Right cardiac atrium (tissue), 5 donors: ENCODE results near the gene PRKCZ. TPM values are rescaled to one million over a fixed set of nuclear protein-coding genes. Genes with fewer than 3 reads are reported as not detected.
A peak's percentile ranks its signal among the peaks of the same experiment; 100 is the strongest.

ENCODE experiments used
- ATAC-seq, 2 donors: fragments of 200-7000 bp; cut with Tn5 transposase; one replicate each; pipeline versions ENCODE4 v1.8.0 to v1.9.1; 2020; ENCODE audit warnings: moderate library complexity in 2 of 2, mild to moderate bottlenecking in 1 of 2
- DNase-seq, 3 donors: peaks; one replicate each; pipeline ENCODE4 v3.0.0-alpha.2; 2020
- H3K27ac ChIP-seq: one replicate; pipeline ENCODE4 v1.5.1; 2013; ENCODE audit warnings: mild to moderate bottlenecking, low read length, control low read depth, moderate library complexity
- H3K27me3 ChIP-seq: one replicate; pipeline ENCODE4 v1.6.1; 2013; ENCODE audit not compliant: control insufficient read depth, insufficient read depth
- H3K4me1 ChIP-seq: one replicate; pipeline ENCODE4 v1.6.1; 2013; ENCODE audit warnings: low read length; ENCODE audit not compliant: control insufficient read depth, insufficient read depth
- H3K4me3 ChIP-seq: one replicate; pipeline ENCODE4 v1.5.1; 2013; ENCODE audit warnings: low read length, control low read depth
- H3K9me3 ChIP-seq: one replicate; pipeline ENCODE4 v1.6.1; 2013; ENCODE audit warnings: low read length; ENCODE audit not compliant: control insufficient read depth
- WGBS: extraction: QIAGEN DNeasy Blood & Tissue Kit; methylation state at CpG from one replicate; pipeline ENCODE4 v1.1.7; 2013; 5-methylcytosine and 5-hydroxymethylcytosine counted together
- intact Hi-C, 4 donors: fragments of 100-400 bp; cut with DNase I; formaldehyde crosslinking; loops; one replicate each; pipeline versions ENCODE4 v1.11.0 to v1.14.0; 2022 to 2023
- polyA plus RNA-seq: library from polyadenylated mRNA; stranded (reverse); fragments of 200-250 nt; gene quantifications from one replicate; pipeline ENCODE4 v1.2.3, GENCODE V29; 2013
- total RNA-seq, 4 donors: library from RNA; stranded (reverse); fragmentation: NEBNext Ultra II Directional; extraction: Animal tissue kit (Norgen Biotek cat#: 25700); gene quantifications; one replicate each; pipeline ENCODE4 v1.2.1, GENCODE V29; 2021
- donor health status: healthy with polysubstance abuse.
- donor health status: DM: no; HTN: yes; CAD: no.
- donor health status: DM: no; HTN: no; CAD: no.
- donor health status: DM: no; HTN: yes; CAD: no; lungs with severe emphysema.
- donor health status: DM: yes; HTN: yes; CAD: no.

The PRKCZ gene
- total and polyA plus RNA-seq, 5 donors: 15.1 to 28.1 (median 21.6) TPM

GRCh38 chr1:2056955-2057590, 6.9 kb downstream of the PRKCZ start:
- ATAC-seq: no peak
- Histone ChIP-seq H3K4me3 (no peak overlapping the region), H3K27ac (no peak overlapping the region), H3K27me3 (no peaks in the 10 kb centered on the region), H3K9me3 (no peaks in the 10 kb centered on the region), H3K4me1 (no peaks in the 10 kb centered on the region)
- WGBS: 91% methylated on average over 25 of the region's 25 CpGs
- intact Hi-C loops: no loop called here
- DNase-seq: peak in 1 of 3 donors; percentile 49

- Histone ChIP-seq H3K27ac (no peak overlapping the region), H3K4me1 (no peaks in the 10 kb centered on the region), H3K9me3 (no peaks in the 10 kb centered on the region), H3K27me3 (no peaks in the 10 kb centered on the region), H3K4me3 (no peak overlapping the region)
- 89% methylated on average over 35 of the region's 35 CpGs for WGBS
- DNase-seq: peak in 1 of 3 donors; percentile 52
- intact Hi-C loops: no loop called here
- no peak for ATAC-seq
Measured at GRCh38 chr1:2059290-2059953, 9.2 kb downstream of the PRKCZ start.

DNA sequence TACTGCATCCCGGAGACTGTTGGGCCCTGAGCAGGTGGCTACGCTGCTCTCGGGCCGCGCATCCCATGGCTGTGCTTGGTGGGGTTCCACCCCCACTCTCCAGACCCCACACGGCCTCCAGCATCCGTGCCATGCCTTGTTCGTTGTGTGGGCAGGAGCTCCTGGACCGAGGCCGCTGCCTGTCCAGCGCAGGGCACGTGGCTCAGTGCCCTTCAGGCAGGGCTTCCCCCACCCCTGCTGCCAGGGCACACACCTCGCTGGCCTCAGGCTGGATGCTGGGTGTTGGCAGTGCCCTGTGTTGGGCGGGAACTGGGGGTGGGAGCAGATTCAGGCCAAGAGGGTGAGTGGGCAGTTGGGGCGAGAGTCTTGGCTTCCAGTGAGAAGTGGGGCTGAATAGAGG, 9.9 kb downstream of the PRKCZ start:
- H3K27me3 ChIP-seq: no peaks in the 10 kb centered on the region
- intact Hi-C loops: no loop called here
- no peak for ATAC-seq

GRCh38 chr1:2060535-2060934, 10.3 kb downstream of the PRKCZ start:
- ATAC-seq: peak in 1 of 2 donors; percentile 31
- 92% methylated on average over 23 of the region's 23 CpGs for WGBS
- peak in 1 of 3 donors; percentile 56 for DNase-seq
- Histone ChIP-seq H3K9me3 (no peaks in the 10 kb centered on the region), H3K4me3 (no peak overlapping the region), H3K27ac (no peak overlapping the region), H3K4me1 (no peaks in the 10 kb centered on the region), H3K27me3 (no peaks in the 10 kb centered on the region)
- intact Hi-C loops: no loop called here

More for the DNA sequence above, 9.9 kb downstream of the PRKCZ start:
- no peaks in the 10 kb centered on the region for H3K4me1 ChIP-seq
- H3K27ac ChIP-seq: no peak overlapping the region
- DNase-seq: peak in 1 of 3 donors; percentile 21
- WGBS: 82% methylated on average over 15 of the region's 15 CpGs
- no peaks in the 10 kb centered on the region for H3K9me3 ChIP-seq
- no peak overlapping the region for H3K4me3 ChIP-seq

DNA sequence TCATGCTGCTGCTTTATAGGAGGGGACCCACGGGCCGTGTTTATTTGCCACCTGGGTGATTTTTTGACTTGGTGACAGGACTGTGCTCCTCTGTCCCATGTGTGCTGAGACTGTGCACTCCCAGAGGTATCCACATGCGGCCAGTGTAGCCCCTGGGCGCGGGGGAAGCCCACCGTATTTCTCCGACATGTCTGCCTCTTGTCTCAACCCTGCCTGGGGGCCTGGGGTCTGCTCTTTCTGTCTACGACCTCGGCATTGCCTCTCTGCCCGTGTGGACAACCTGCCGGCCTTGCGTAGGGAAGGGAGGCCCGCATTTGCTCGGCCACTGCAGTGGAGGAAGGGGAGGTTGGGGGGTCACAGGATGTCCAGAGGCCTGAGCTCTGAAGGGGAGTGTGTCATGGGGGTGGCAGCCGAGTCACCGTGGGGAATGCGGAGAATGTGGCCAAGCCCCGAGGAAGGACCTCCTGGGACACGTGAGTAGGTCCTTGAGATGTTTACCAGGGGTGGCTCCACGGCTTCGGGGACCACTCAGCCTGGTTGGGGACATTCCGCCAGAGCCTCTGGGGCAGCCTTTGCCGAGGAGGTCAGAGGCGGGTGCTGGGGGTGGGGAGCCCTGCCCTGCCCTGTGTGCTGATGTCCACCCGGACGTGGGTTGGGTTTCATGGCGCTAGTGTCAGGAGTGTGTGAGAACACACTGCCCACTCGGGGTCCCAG, 11.0 kb downstream of the PRKCZ start:
- H3K4me3 ChIP-seq: no peak overlapping the region
- peak in 1 of 3 donors; percentile 41 for DNase-seq
- no peak overlapping the region for H3K27ac ChIP-seq
- H3K4me1 ChIP-seq: no peaks in the 10 kb centered on the region
- no peaks in the 10 kb centered on the region for H3K27me3 ChIP-seq
- WGBS: 79% methylated on average over 28 of the region's 28 CpGs
- intact Hi-C loops: no loop called here
- ATAC-seq: peak; percentile 22 to 24
- no peaks in the 10 kb centered on the region for H3K9me3 ChIP-seq

GRCh38 chr1:2065699-2066098, 15.5 kb downstream of the PRKCZ start:
- Histone ChIP-seq H3K9me3 (no peaks in the 10 kb centered on the region), H3K27ac (no peak overlapping the region), H3K4me1 (no peaks in the 10 kb centered on the region), H3K27me3 (no peaks in the 10 kb centered on the region), H3K4me3 (no peak overlapping the region)
- ATAC-seq (no peak), DNase-seq (no peak)
- WGBS: 90% methylated on average over 4 of the region's 4 CpGs
- intact Hi-C loops: no loop called here

- 91% methylated on average over 21 of the region's 21 CpGs for WGBS
- Histone ChIP-seq H3K27me3 (no peaks in the 10 kb centered on the region), H3K4me1 (no peaks in the 10 kb centered on the region), H3K9me3 (no peaks in the 10 kb centered on the region), H3K27ac (no peak overlapping the region), H3K4me3 (no peak overlapping the region)
- ATAC-seq (no peak), DNase-seq (peak in 1 of 3 donors; percentile 5)
- intact Hi-C loops: no loop called here
Measured at GRCh38 chr1:2067393-2067792, 17.2 kb downstream of the PRKCZ start.

- Histone ChIP-seq H3K9me3 (no peaks in the 10 kb centered on the region), H3K27ac (no peak overlapping the region), H3K4me1 (no peaks in the 10 kb centered on the region), H3K4me3 (no peak overlapping the region), H3K27me3 (no peaks in the 10 kb centered on the region)
- 88% methylated on average over 17 of the region's 17 CpGs for WGBS
- intact Hi-C loops: no loop called here
- ATAC-seq (no peak), DNase-seq (peak in 1 of 3 donors; percentile 41)
Measured at GRCh38 chr1:2067981-2068380, 17.8 kb downstream of the PRKCZ start.

- DNase-seq (peak in 1 of 3 donors; percentile 54), ATAC-seq (no peak)
- WGBS: 93% methylated on average over 19 of the region's 19 CpGs
- Histone ChIP-seq H3K27ac (no peak overlapping the region), H3K4me1 (no peaks in the 10 kb centered on the region), H3K27me3 (no peaks in the 10 kb centered on the region), H3K4me3 (no peak overlapping the region), H3K9me3 (no peaks in the 10 kb centered on the region)
- intact Hi-C loops: no loop called here
Measured at GRCh38 chr1:2068951-2069350, 18.7 kb downstream of the PRKCZ start.

DNA sequence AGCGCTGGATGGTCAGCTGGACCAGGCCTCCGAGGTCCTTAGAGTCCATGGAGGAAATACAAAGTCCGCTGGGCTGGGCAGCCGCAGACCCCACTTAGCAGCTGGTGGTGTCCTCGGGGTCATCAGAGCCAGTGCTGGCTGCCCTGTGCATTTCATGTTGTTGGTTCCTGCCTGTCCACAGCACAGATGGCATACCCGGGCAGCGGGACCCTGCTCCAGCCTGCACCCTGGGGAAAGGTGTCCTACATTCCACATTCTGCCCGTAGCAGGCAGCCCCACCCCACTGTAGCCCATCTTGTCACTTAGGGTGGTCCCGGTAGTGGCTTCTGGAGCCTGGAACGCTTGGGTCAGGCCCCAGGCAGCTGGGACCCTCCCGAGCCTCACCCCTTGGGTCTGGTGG, 19.8 kb downstream of the PRKCZ start:
- DNase-seq (peak in 1 of 3 donors; percentile 35), ATAC-seq (no peak)
- no peaks in the 10 kb centered on the region for H3K27me3 ChIP-seq
- intact Hi-C loops: no loop called here
- no peak overlapping the region for H3K4me3 ChIP-seq
- no peaks in the 10 kb centered on the region for H3K9me3 ChIP-seq
- H3K4me1 ChIP-seq: no peaks in the 10 kb centered on the region
- H3K27ac ChIP-seq: no peak overlapping the region
- 93% methylated on average over 11 of the region's 11 CpGs for WGBS
